Upper lobe of right lung (tissue), 1 donor: ENCODE measurements around the gene TNFSF13B. TPM values are rescaled to one million over a fixed set of nuclear protein-coding genes. Genes with fewer than 3 reads are reported as not detected.

Experiments
- ATAC-seq: fragments of 200-7000 bp; cut with Tn5 transposase; one replicate; pipeline ENCODE4 v1.9.1; 2020; ENCODE audit warnings: mild to moderate bottlenecking, moderate library complexity
- DNase-seq: peaks from one replicate; pipeline ENCODE4 v3.0.0-alpha.2; 2020
- H3K27ac ChIP-seq: fragments of 200-600 bp; one replicate; pipeline ENCODE4 v1.8.0; 2022
- H3K27me3 ChIP-seq: fragments of 200-600 bp; one replicate; pipeline ENCODE4 v1.8.0; 2022; ENCODE audit warnings: mild to moderate bottlenecking
- H3K36me3 ChIP-seq: fragments of 200-600 bp; one replicate; pipeline ENCODE4 v1.8.0; 2022
- H3K4me1 ChIP-seq: fragments of 200-600 bp; one replicate; pipeline ENCODE4 v1.8.0; 2022
- H3K4me3 ChIP-seq: fragments of 200-600 bp; one replicate; pipeline ENCODE4 v1.8.0; 2022; ENCODE audit warnings: mild to moderate bottlenecking
- H3K9me3 ChIP-seq: fragments of 200-600 bp; one replicate; pipeline ENCODE4 v1.8.0; 2022
- intact Hi-C: fragments of 100-400 bp; cut with DNase I; formaldehyde crosslinking; loops from one replicate; pipeline ENCODE4 v1.11.0; 2022
- total RNA-seq: library from RNA; stranded (reverse); fragmentation: NEBNext Ultra II Directional; extraction: Animal tissue kit (Norgen Biotek cat#: 25700); gene quantifications from one replicate; pipeline ENCODE4 v1.2.1, GENCODE V29; 2021
- TF ChIP-seq, protein P1 (sequence below): fragments of 200-600 bp; IDR thresholded peaks from one replicate; pipeline ENCODE4 v1.8.0; 2022; ENCODE audit warnings: antibody characterized with exemption
- donor health status: DM: no; HTN: yes; CAD: no; lungs with severe emphysema.

The TNFSF13B gene
- total RNA-seq, 1 donor from 2014 or later = 12.2 TPM

DNA sequence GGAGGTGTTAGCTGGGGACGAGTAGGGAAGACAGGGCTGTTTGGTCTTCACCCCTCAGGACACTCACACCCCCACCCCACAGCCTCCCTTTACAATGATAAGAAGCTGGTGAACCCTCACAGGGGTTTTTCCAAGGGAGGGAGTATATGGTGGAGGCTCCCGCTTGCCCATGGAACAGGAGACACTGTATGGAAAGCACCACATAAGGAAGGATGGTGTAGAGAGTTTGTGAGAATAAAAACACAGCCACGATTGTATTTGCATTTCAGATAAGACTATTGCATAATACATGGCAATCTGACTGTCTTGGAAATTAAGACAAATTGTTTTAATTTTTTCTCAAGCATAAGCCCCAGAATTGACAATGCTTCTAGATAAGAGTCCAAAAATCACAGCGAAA is 46.9 kb downstream of the TNFSF13B start:
- H3K27ac ChIP-seq = no peak overlapping the region
- H3K36me3 ChIP-seq = no peaks in the 10 kb centered on the region
- ATAC-seq (peak; percentile 16), DNase-seq (no peak)
- TF ChIP-seq, protein P1, sequence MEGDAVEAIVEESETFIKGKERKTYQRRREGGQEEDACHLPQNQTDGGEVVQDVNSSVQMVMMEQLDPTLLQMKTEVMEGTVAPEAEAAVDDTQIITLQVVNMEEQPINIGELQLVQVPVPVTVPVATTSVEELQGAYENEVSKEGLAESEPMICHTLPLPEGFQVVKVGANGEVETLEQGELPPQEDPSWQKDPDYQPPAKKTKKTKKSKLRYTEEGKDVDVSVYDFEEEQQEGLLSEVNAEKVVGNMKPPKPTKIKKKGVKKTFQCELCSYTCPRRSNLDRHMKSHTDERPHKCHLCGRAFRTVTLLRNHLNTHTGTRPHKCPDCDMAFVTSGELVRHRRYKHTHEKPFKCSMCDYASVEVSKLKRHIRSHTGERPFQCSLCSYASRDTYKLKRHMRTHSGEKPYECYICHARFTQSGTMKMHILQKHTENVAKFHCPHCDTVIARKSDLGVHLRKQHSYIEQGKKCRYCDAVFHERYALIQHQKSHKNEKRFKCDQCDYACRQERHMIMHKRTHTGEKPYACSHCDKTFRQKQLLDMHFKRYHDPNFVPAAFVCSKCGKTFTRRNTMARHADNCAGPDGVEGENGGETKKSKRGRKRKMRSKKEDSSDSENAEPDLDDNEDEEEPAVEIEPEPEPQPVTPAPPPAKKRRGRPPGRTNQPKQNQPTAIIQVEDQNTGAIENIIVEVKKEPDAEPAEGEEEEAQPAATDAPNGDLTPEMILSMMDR = no peak
- H3K27me3 ChIP-seq = no peaks in the 10 kb centered on the region
- intact Hi-C loops = no loop called here
- no peak overlapping the region for H3K4me3 ChIP-seq
- no peaks in the 10 kb centered on the region for H3K9me3 ChIP-seq
- no peaks in the 10 kb centered on the region for H3K4me1 ChIP-seq

DNA sequence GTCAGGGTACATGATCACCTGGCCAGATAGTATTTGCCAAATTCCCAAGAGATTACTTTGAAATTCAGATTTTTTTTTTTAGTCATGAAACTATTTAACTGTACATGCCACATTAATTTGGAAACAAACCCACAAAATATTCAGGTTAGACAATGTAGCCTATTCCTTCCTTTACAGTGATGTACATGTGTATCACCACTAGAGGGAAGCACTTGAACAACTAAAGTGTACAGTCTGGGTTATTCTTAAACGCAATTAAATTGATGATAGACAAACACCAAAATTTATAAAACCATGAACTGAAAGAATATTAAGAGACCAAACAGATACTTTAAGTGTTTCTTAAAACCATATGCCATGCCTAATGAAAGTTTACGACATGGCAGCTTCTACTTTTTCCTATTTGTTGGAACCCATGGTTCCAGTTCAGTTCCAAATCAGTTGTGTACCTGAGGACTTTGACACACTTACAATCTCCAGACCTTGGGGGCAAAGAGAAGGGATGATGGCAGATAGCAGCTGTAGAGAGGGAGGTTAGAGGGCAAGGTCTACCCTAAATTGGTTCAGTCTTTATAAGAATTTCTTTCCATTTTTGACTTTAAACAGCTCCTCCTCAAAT is 52.8 kb downstream of the TNFSF13B start:
- Histone ChIP-seq H3K27ac (no peak overlapping the region), H3K9me3 (no peaks in the 10 kb centered on the region), H3K4me1 (no peaks in the 10 kb centered on the region), H3K36me3 (no peaks in the 10 kb centered on the region), H3K4me3 (no peak overlapping the region), H3K27me3 (no peaks in the 10 kb centered on the region)
- DNase-seq = no peak
- TF ChIP-seq, protein P1 = peak; percentile 86
- intact Hi-C loops = loop anchor here (10.0 kb wide), 1 partner anchor 572 kb away; no protein-coding TSS in a partner anchor
- peak; percentile 93 for ATAC-seq

DNA sequence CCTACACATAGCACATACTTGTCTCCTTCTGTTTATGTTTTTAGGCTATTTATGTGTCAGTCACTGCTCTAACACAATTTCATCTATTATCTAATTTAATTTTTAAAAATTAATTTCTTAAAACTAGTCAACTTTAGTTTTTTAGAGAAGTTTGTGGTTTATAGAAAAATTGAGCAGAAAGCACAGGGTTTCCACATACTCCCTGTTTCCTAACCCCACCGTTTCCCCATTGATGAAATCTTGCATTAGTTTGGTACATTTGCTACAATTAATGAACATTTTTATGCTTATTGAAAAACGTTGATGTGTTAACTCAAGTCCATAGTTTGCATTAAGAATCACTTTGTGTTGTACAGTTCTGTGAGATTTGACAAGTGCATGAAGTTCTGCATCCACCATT is 53.5 kb downstream of the TNFSF13B start:
- TF ChIP-seq, protein P1 = no peak
- DNase-seq (no peak), ATAC-seq (no peak)
- Histone ChIP-seq H3K4me3 (no peak overlapping the region), H3K4me1 (no peaks in the 10 kb centered on the region), H3K27me3 (no peaks in the 10 kb centered on the region), H3K36me3 (no peaks in the 10 kb centered on the region), H3K27ac (no peak overlapping the region), H3K9me3 (no peaks in the 10 kb centered on the region)
- intact Hi-C loops = loop anchor here (10.0 kb wide), 1 partner anchor 572 kb away; no protein-coding TSS in a partner anchor

DNA sequence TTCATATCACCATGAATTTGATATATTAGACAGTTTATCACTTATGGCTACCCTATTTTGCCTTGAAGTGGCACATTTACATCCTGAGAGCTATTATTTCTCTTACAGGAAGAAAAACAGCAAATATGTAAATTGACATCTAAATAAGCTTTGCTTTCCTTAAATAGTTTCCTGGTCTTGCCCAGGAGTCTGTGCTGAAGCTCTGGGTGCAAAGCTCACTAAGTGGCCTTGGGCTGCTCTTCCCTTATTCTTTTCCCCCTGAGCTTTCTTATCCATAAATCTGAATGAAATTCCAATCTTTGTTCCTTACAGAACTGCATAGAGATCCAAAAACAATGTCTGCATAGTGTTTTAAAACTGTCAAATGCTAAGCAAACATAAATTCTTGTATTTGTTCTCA is 56.3 kb downstream of the TNFSF13B start:
- ATAC-seq = no peak
- TF ChIP-seq, protein P1 = no peak
- no peaks in the 10 kb centered on the region for H3K4me1 ChIP-seq
- intact Hi-C loops = loop anchor here (10.0 kb wide), 1 partner anchor 569 kb away; no protein-coding TSS in a partner anchor
- no peaks in the 10 kb centered on the region for H3K9me3 ChIP-seq
- no peak overlapping the region for H3K4me3 ChIP-seq
- no peak overlapping the region for H3K27ac ChIP-seq
- DNase-seq = no peak
- no peaks in the 10 kb centered on the region for H3K36me3 ChIP-seq
- no peaks in the 10 kb centered on the region for H3K27me3 ChIP-seq

DNA sequence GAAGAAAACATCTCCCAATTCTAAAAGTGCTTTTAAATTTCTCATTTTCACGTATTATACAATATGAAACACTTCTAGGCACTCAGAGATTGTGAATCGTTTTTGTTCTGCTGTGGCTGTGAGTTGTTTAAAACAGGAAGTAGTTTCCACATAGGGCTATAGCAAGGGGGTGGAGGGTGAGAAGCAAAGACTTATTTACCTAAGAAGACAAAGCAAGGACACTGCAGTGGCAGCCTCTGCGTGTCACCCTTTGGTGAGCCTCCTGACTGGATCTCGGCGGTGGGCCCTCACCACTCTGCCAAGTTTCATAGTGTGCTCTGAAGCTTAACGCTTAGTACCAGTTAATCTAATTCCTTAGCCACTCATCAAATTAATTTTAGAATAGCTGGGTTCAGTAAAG is 56.8 kb downstream of the TNFSF13B start:
- no peaks in the 10 kb centered on the region for H3K36me3 ChIP-seq
- no peaks in the 10 kb centered on the region for H3K27me3 ChIP-seq
- peak; percentile 76 for ATAC-seq
- no peak overlapping the region for H3K27ac ChIP-seq
- intact Hi-C loops = loop anchor here (10.0 kb wide), 1 partner anchor 568 kb away; no protein-coding TSS in a partner anchor
- no peaks in the 10 kb centered on the region for H3K9me3 ChIP-seq
- TF ChIP-seq, protein P1 = no peak
- H3K4me1 ChIP-seq = no peaks in the 10 kb centered on the region
- no peak overlapping the region for H3K4me3 ChIP-seq
- no peak for DNase-seq
